Activated B cell treated with CpG ODN at 0.5 μM for 24 hours (primary cell): ENCODE data around the gene ATP11C. TPM values are rescaled to one million over a fixed set of nuclear protein-coding genes. Genes with fewer than 3 reads are reported as not detected.

Source experiments
- ATAC-seq: fragments of 200-7000 bp; cut with Tn5 transposase; one replicate; pipeline ENCODE4 v1.10.0; 2021; ENCODE audit warnings: low read depth, mild to moderate bottlenecking, moderate library complexity
- CTCF ChIA-PET: fragments of 350-600 bp; sonication (Branson Sonifier 250); formaldehyde crosslinking; loops from one replicate; lab custom pipeline; 2021; ENCODE audit warnings: antibody characterized with exemption; lab: Charles Lee
- POLR2A ChIA-PET: fragments of 350-600 bp; sonication (Branson Sonifier 250); formaldehyde crosslinking; loops from one replicate; lab custom pipeline; 2021; ENCODE audit warnings: antibody characterized with exemption; lab: Charles Lee
- DNase-seq: peaks from one replicate; pipeline ENCODE4 v3.0.0; 2022
- H3K27ac Mint-ChIP-seq: one replicate; pipeline ENCODE4 v1.8.0; 2020; ENCODE audit warnings: mixed read lengths
- H3K27me3 Mint-ChIP-seq: one replicate; pipeline ENCODE4 v1.8.0; 2021; ENCODE audit warnings: mixed read lengths
- H3K36me3 Mint-ChIP-seq: one replicate; pipeline ENCODE4 v1.8.0; 2021; ENCODE audit warnings: low read depth, mixed read lengths
- H3K4me1 Mint-ChIP-seq: one replicate; pipeline ENCODE4 v1.8.0; 2021; ENCODE audit warnings: mixed read lengths
- H3K4me3 Mint-ChIP-seq: one replicate; pipeline ENCODE4 v1.8.0; 2020; ENCODE audit warnings: mild to moderate bottlenecking, mixed read lengths
- H3K9me3 Mint-ChIP-seq: one replicate; pipeline ENCODE4 v1.8.0; 2020; ENCODE audit warnings: mixed read lengths
- intact Hi-C: fragments of 100-400 bp; cut with micrococcal nuclease; formaldehyde crosslinking; loops from one replicate; pipeline ENCODE4 v1.15.1; 2024
- total RNA-seq: library from RNA; stranded (reverse); gene quantifications from 2 replicates; pipeline ENCODE4 v1.2.3, GENCODE V29; 2022
- TF ChIP-seq, protein P1 (sequence below): fragments of 200-600 bp; IDR thresholded peaks from one replicate; pipeline ENCODE4 v1.8.0; 2022; ENCODE audit warnings: antibody characterized with exemption, mild to moderate bottlenecking

ATP11C gene
- total RNA-seq, 1 donor from 2014 or later = 19.7 TPM

DNA sequence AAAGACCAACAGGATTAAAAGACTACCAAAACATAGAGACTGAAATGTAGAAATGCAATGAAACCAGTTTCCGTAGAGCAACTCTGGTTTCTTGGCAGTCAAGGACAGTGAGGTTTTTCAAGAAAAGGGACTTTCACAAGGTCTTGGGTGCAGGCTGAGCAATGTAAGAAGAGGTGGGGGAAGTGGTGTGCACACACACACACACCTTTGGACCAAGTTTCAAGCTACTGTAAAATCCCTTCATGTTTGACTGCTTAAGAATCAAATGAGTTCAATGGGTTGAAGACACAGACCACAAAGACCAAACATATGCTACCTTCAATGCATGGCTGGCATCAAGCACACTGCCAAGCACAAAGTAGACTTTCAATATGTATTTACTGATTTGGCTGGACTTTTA is 207.1 kb downstream of the ATP11C start:
- no peaks in the 10 kb centered on the region for H3K27me3 Mint-ChIP-seq
- H3K4me3 Mint-ChIP-seq = no peak overlapping the region
- H3K36me3 Mint-ChIP-seq = peaks cover 17% of the 10 kb centered on the region
- POLR2A ChIA-PET = no interaction called here
- TF ChIP-seq, protein P1, sequence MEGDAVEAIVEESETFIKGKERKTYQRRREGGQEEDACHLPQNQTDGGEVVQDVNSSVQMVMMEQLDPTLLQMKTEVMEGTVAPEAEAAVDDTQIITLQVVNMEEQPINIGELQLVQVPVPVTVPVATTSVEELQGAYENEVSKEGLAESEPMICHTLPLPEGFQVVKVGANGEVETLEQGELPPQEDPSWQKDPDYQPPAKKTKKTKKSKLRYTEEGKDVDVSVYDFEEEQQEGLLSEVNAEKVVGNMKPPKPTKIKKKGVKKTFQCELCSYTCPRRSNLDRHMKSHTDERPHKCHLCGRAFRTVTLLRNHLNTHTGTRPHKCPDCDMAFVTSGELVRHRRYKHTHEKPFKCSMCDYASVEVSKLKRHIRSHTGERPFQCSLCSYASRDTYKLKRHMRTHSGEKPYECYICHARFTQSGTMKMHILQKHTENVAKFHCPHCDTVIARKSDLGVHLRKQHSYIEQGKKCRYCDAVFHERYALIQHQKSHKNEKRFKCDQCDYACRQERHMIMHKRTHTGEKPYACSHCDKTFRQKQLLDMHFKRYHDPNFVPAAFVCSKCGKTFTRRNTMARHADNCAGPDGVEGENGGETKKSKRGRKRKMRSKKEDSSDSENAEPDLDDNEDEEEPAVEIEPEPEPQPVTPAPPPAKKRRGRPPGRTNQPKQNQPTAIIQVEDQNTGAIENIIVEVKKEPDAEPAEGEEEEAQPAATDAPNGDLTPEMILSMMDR = no peak
- DNase-seq (no peak), ATAC-seq (no peak)
- CTCF ChIA-PET = no interaction called here
- no peak overlapping the region for H3K27ac Mint-ChIP-seq
- peaks cover 9% of the 10 kb centered on the region for H3K4me1 Mint-ChIP-seq
- no peaks in the 10 kb centered on the region for H3K9me3 Mint-ChIP-seq
- intact Hi-C loops = no loop called here

DNA sequence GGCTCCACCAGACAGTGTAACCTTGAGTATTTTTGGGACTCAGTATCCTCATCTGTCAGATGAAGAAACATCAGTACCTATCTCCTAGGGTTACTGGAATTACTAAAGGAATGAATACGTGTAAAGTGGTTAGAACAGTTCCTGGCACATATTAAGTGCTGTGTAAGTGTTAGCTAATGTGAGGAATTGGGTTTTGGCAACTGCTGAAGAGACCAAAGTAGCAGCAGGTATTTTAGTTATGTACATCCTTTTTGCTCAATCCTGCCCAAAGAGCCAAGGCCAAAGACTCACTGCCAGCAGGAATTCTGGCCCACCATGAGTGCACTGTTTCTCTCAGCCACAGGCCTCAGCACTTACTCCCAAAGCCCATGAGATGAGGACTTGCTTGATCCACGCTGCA is 208.2 kb downstream of the ATP11C start:
- no peak overlapping the region for H3K4me3 Mint-ChIP-seq
- H3K27me3 Mint-ChIP-seq = no peaks in the 10 kb centered on the region
- CTCF ChIA-PET = no interaction called here

DNA sequence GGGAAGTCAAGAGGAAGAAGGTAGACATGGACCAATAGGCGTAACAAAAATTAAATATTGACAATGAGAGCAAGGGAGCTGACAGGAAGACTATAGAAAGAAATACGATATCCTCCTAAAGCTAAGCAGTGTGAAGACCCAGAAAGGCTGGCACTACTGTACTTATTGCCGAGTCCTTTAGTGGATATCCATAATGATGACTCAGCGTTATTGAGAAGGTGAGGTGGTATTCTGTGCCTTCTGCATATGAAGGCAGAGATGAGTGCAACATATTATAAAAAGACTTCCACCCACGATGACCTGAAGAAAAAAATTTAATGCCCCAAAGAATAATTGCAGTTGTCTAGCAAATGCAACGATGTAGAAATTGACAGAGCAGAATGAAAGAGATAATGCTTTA is 211.9 kb downstream of the ATP11C start:
- Mint-ChIP-seq H3K27ac (no peak overlapping the region), H3K27me3 (no peaks in the 10 kb centered on the region), H3K4me1 (peaks cover 9% of the 10 kb centered on the region), H3K9me3 (no peaks in the 10 kb centered on the region), H3K4me3 (no peak overlapping the region), H3K36me3 (peaks cover 1% of the 10 kb centered on the region)
- intact Hi-C loops = no loop called here
- POLR2A ChIA-PET = no interaction called here
- TF ChIP-seq, protein P1 = no peak
- ATAC-seq (no peak), DNase-seq (no peak)
- CTCF ChIA-PET = no interaction called here

More for the DNA sequence above, 208.2 kb downstream of the ATP11C start:
- TF ChIP-seq, protein P1 = no peak
- DNase-seq = no peak
- no peak overlapping the region for H3K27ac Mint-ChIP-seq
- peaks cover 9% of the 10 kb centered on the region for H3K4me1 Mint-ChIP-seq
- H3K9me3 Mint-ChIP-seq = no peaks in the 10 kb centered on the region
- no peak for ATAC-seq
- intact Hi-C loops = no loop called here
- H3K36me3 Mint-ChIP-seq = peaks cover 12% of the 10 kb centered on the region
- POLR2A ChIA-PET = no interaction called here

DNA sequence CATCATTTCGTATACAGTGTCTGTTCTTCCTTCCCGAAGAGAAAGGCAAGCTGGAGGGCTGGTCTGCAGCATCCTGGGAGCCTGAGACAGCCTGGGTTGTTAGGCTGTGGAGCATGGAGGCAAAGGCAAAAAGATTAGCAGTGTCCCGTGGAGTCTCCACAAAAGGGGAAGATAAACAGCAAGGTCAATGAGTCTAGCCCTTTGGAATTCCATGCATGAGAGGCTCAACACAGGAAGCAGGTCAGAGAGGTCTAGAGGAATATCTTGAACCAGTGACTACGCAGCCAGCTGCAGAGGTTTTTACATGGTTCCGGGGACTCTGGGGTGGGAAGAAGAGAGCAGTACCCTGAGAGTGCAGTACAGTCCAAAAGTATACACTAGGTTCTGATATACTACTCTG is 212.7 kb downstream of the ATP11C start:
- Mint-ChIP-seq H3K27ac (no peak overlapping the region), H3K36me3 (no peaks in the 10 kb centered on the region), H3K4me3 (no peak overlapping the region), H3K4me1 (peaks cover 9% of the 10 kb centered on the region), H3K9me3 (no peaks in the 10 kb centered on the region), H3K27me3 (no peaks in the 10 kb centered on the region)
- ATAC-seq (no peak), DNase-seq (no peak)
- POLR2A ChIA-PET = no interaction called here
- intact Hi-C loops = no loop called here
- CTCF ChIA-PET = no interaction called here
- TF ChIP-seq, protein P1 = no peak

DNA sequence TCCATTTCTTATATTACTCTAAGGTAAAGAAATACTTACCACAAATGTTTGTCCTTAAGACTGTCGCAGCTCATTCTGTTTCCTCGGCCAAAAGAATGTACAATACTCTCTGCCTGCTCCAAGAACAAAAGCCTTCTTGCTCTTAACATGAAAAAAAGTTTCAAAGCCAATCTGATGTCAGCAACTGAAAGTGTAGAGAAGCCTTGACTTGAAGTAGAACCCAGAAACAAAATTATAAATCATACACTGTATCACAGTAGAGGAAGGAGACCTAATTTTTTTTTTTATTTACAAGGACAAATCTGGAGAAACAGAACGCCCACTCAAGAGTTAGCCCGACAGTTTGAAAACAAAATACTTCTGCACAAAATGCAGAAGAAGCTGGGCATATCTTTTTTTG is 224.8 kb downstream of the ATP11C start, which contains the start of gene MCF2:
Gene MCF2 (minus strand): TSS at position 101 of the 400 bp plus-strand sequence. CDS start 56,423 bp downstream, outside the sequence.
- POLR2A ChIA-PET = no interaction called here
- Mint-ChIP-seq H3K4me1 (no peaks in the 10 kb centered on the region), H3K27ac (no peak within 1 kb of the TSS)

More for the DNA sequence above, 224.8 kb downstream of the ATP11C start, which contains the start of gene MCF2:
- no peak for ATAC-seq
- no peaks in the 10 kb centered on the region for H3K36me3 Mint-ChIP-seq
- peaks cover 4% of the 10 kb centered on the region for H3K9me3 Mint-ChIP-seq
- CTCF ChIA-PET = no interaction called here
- DNase-seq = no peak
- TF ChIP-seq, protein P1 = no peak
- H3K27me3 Mint-ChIP-seq = no peaks in the 10 kb centered on the region
- no peak within 1 kb of the TSS for H3K4me3 Mint-ChIP-seq
- intact Hi-C loops = no loop called here
